ENCODE measurements around the gene TMEFF2. TPM values are rescaled to one million over a fixed set of nuclear protein-coding genes. Genes with fewer than 3 reads are reported as not detected.

TMEFF2 gene
- total and polyA plus RNA-seq, 2 of the 8 experiments (the other 6 are each of a cell fraction or from before 2014, with no cell fraction given) = 0.91 to 3.7 TPM

GRCh38 chr2:192166946-192167345, 27.8 kb downstream of the TMEFF2 start (continued):
- TF ChIP-seq TCF12 (IDR thresholded peaks at IDR 0.05; ENCODE audit: low read depth, low read length) = no peak
- TF ChIP-seq TAF7 (optimal IDR thresholded peaks at IDR 0.05; ENCODE audit: borderline replicate concordance, low read depth, low read length) = no peak

All from H1 (cell line).